HG03095 (cell line): ENCODE data around the gene EXOC3L2.

Source experiments
- ATAC-seq: cut with Tn5 transposase; IDR thresholded peaks from one replicate; pipeline ENCODE4 v1.9.1; 2021; ENCODE audit warnings: moderate library complexity; ENCODE audit not compliant: unreplicated experiment

Gene EXOC3L2

DNA sequence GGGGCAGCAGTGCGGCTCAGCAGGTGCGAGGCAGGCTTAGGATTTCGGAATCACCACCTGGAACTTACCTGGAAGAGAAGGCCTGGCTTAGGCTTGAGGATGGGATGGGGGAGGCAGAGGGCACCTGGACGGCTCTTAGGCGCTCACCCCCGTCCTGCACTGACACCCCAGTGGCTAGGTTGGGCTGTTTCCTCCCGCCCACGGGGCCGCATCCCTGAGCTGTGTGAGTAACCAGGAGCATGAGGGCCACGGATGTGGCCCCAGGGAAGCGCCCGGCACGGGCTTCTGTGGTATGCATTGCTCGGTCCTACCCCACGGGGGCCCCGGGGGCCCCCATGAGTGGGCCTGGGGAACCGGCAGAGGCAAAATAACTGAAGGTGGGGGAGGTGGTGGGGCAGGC, 82.1 kb downstream of the EXOC3L2 start:
- no peak for ATAC-seq

DNA sequence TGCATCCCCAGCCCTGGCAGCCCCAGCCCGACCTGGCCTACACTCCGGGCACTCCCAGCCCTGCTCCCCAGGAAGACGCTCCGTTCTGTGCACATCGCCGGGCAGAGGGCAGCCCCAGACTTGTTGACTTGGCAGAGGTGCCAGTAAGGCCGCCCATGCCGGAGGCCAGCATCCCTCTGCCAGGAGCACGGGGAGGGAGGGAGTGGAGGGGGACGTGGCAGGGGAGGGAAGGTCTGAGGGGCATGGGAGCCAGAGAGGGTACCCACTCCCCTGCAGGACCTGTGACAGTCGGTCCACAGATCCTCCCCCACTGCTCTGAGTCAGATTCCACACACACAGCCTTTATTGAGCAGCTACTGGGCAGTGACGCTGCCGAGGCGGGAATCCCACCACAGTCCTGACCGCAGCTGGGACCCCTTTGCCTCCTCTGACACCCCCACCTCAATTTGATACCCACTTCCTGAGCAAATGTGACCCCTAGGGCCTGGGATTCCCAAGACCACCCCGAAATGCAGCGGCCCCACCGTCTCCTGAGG, 82.5 kb downstream of the EXOC3L2 start:
- no peak for ATAC-seq
